Activated T-cell treated with anti-CD3 and anti-CD28 coated beads for 1 hour (primary cell): ENCODE measurements around the gene CLRN1.

Experiments
- DNase-seq: peaks from one replicate; pipeline ENCODE4 v3.0.0-alpha.2; 2020; ENCODE audit warnings: low read depth

The CLRN1 gene

GRCh38 chr3:150917951-150918350, 54.6 kb downstream of the CLRN1 start:
- DNase-seq, result no peak

GRCh38 chr3:150913133-150913922, 59.2 kb downstream of the CLRN1 start:
- DNase-seq, result no peak

GRCh38 chr3:150912501-150912900, 60.0 kb downstream of the CLRN1 start:
- no peak for DNase-seq

GRCh38 chr3:150911771-150912170, 60.8 kb downstream of the CLRN1 start:
- DNase-seq, result no peak

- no peak for DNase-seq
Observed at GRCh38 chr3:150906461-150906860, 66.1 kb downstream of the CLRN1 start.

GRCh38 chr3:150905746-150906145, 66.8 kb downstream of the CLRN1 start:
- no peak for DNase-seq

- no peak for DNase-seq
Observed at GRCh38 chr3:150905339-150905738, 67.2 kb downstream of the CLRN1 start, which contains the start of gene MINDY4B. Gene MINDY4B (minus strand): TSS chr3:150905439. CDS start chr3:150905439, 0 bp downstream.

- DNase-seq, result no peak
Observed at GRCh38 chr3:150902988-150903387, 69.5 kb downstream of the CLRN1 start.

GRCh38 chr3:150901793-150902192, 70.7 kb downstream of the CLRN1 start:
- no peak for DNase-seq

- no peak for DNase-seq
Observed at GRCh38 chr3:150899141-150899540, 73.4 kb downstream of the CLRN1 start.

GRCh38 chr3:150898046-150898754, 74.3 kb downstream of the CLRN1 start:
- DNase-seq, result no peak

- DNase-seq, result no peak
Observed at GRCh38 chr3:150897592-150897991, 74.9 kb downstream of the CLRN1 start.

- no peak for DNase-seq
Observed at GRCh38 chr3:150890831-150891230, 81.7 kb downstream of the CLRN1 start.

- DNase-seq, result no peak
Observed at GRCh38 chr3:150890295-150890694, 82.2 kb downstream of the CLRN1 start.

GRCh38 chr3:150889106-150889505, 83.4 kb downstream of the CLRN1 start:
- no peak for DNase-seq

GRCh38 chr3:150887031-150887430, 85.5 kb downstream of the CLRN1 start:
- DNase-seq, result no peak

- DNase-seq, result no peak
Observed at GRCh38 chr3:150885535-150885934, 87.0 kb downstream of the CLRN1 start.

GRCh38 chr3:150878996-150879575, 93.4 kb downstream of the CLRN1 start:
- no peak for DNase-seq

- no peak for DNase-seq
Observed at GRCh38 chr3:150878290-150878689, 94.2 kb downstream of the CLRN1 start.

GRCh38 chr3:150877303-150877702, 95.2 kb downstream of the CLRN1 start:
- no peak for DNase-seq

GRCh38 chr3:150876611-150877265, 95.8 kb downstream of the CLRN1 start:
- DNase-seq, result no peak
